Endothelial cell of umbilical vein (primary cell): ENCODE data around the gene KCTD17. TPM values are rescaled to one million over a fixed set of nuclear protein-coding genes. Genes with fewer than 3 reads are reported as not detected.

ENCODE experiments used
- BruUV-seq: library from RNA; stranded (reverse); fragments of 400-500 nt; replicated peaks from 2 replicates; lab custom pipeline; 2021; lab: Mats Ljungman, UMichigan
- CTCF ChIA-PET: fragments of 300-600, 350-600 bp; sonication (Branson Sonifier 250); formaldehyde crosslinking; loops from one replicate; lab custom pipeline; 2021; ENCODE audit warnings: antibody characterized with exemption, inconsistent platforms; lab: Charles Lee
- POLR2A ChIA-PET: fragments of 300-600, 350-600 bp; sonication (Branson Sonifier 250); formaldehyde crosslinking; loops from one replicate; lab custom pipeline; 2021; ENCODE audit warnings: antibody characterized with exemption, inconsistent platforms; lab: Charles Lee
- DNase-seq: peaks from one replicate; pipeline ENCODE4 v3.0.0-alpha.2; 2011; ENCODE audit warnings: low read depth, low spot score
- FAIRE-seq: peaks from 2 replicates; lab custom pipeline; 2011; peaks lifted over from hg19 to GRCh38; lab: Jason Lieb, UNC
- H2AFZ ChIP-seq: 2 replicates; pipeline ENCODE4 v1.6.0; 2012; ENCODE audit warnings: low read depth, low read length, control low read depth, inconsistent platforms
- H3K27ac ChIP-seq: 2 replicates; pipeline ENCODE4 v1.5.1; 2011; ENCODE audit warnings: low read depth, mild to moderate bottlenecking, control low read depth, low read length, moderate library complexity; ENCODE audit not compliant: insufficient read depth
- H3K27me3 ChIP-seq, 2 experiments: 2 replicates each; pipeline versions ENCODE4 v1.6.0 to v1.6.1; 2011; ENCODE audit warnings: low read length in 2 of 2, mixed read lengths in 1 of 2; ENCODE audit not compliant: control insufficient read depth in 2 of 2, insufficient read depth in 2 of 2
- H3K36me3 ChIP-seq, 2 experiments: 2 replicates in 1 of 2; 3 replicates in 1 of 2; pipeline ENCODE4 v1.5.1; 2011; ENCODE audit warnings: low read length in 2 of 2, mild to moderate bottlenecking in 1 of 2, moderate library complexity in 1 of 2; ENCODE audit not compliant: control insufficient read depth in 2 of 2, insufficient read depth in 2 of 2; ENCODE audit errors: extremely low read depth in 1 of 2
- H3K4me1 ChIP-seq: 3 replicates; pipeline ENCODE4 v1.5.1; 2011; ENCODE audit warnings: mild to moderate bottlenecking, low read length; ENCODE audit not compliant: control insufficient read depth, insufficient read depth; ENCODE audit errors: extremely low read depth
- H3K4me2 ChIP-seq: 2 replicates; pipeline ENCODE4 v1.6.1; 2011; ENCODE audit warnings: low read length, control low read depth, mixed read lengths; ENCODE audit not compliant: insufficient read depth
- H3K4me3 ChIP-seq, 3 experiments: fragments of 200-600 bp in 1 of 3; sonication (generic), shearing (Covaris generic) in 1 of 3; replicated peaks in 1 of 3; 2 replicates each; pipeline ENCODE4 v1.5.1; 2011 to 2016; ENCODE audit warnings: control low read depth in 3 of 3, low read length in 3 of 3, mild to moderate bottlenecking in 2 of 3, inconsistent platforms in 1 of 3, low read depth in 1 of 3, moderate library complexity in 1 of 3; ENCODE audit not compliant: insufficient read depth in 1 of 3
- H3K79me2 ChIP-seq: 2 replicates; pipeline ENCODE4 v1.6.0; 2012; ENCODE audit warnings: low read length, inconsistent platforms; ENCODE audit not compliant: control insufficient read depth, insufficient read depth
- H3K9ac ChIP-seq: replicated peaks from 2 replicates; pipeline ENCODE3; 2011; ENCODE audit warnings: low read length, control low read depth; ENCODE audit not compliant: insufficient read depth; ENCODE audit errors: extremely low read depth
- H3K9me1 ChIP-seq: replicated peaks from 3 replicates; pipeline ENCODE4 v1.6.0; 2011; ENCODE audit warnings: mild to moderate bottlenecking, low read length; ENCODE audit not compliant: control insufficient read depth, insufficient read depth; ENCODE audit errors: extremely low read depth
- H3K9me3 ChIP-seq: replicated peaks from 2 replicates; pipeline ENCODE4 v1.5.1; 2012; ENCODE audit warnings: low read length, inconsistent platforms; ENCODE audit not compliant: control insufficient read depth, insufficient read depth
- H4K20me1 ChIP-seq: replicated peaks from 2 replicates; pipeline ENCODE3; 2011; ENCODE audit warnings: mild to moderate bottlenecking, low read length; ENCODE audit not compliant: control insufficient read depth, insufficient read depth; ENCODE audit errors: extremely low read depth
- CTCF ChIP-seq, 2 donors: IDR thresholded peaks; 1 replicate in 1 of 2; 2 replicates in 1 of 2; pipeline ENCODE4 v1.5.1; 2011; ENCODE audit warnings: low read length in 2 of 2, mild to moderate bottlenecking in 2 of 2, moderate library complexity in 2 of 2, control low read depth in 1 of 2, inconsistent platforms in 1 of 2, low read depth in 1 of 2; ENCODE audit not compliant: insufficient read depth in 1 of 2; ENCODE audit errors: extremely low read depth in 1 of 2
- EZH2 ChIP-seq: IDR thresholded peaks from 2 replicates; pipeline ENCODE4 v1.6.1; 2012; ENCODE audit warnings: borderline replicate concordance, low read depth, mild to moderate bottlenecking, moderate library complexity, low read length, inconsistent platforms; ENCODE audit not compliant: severe bottlenecking
- FOS ChIP-seq: IDR thresholded peaks from 2 replicates; pipeline ENCODE4 v1.6.1; 2011; ENCODE audit warnings: mild to moderate bottlenecking, low read length, moderate library complexity, borderline replicate concordance; ENCODE audit not compliant: insufficient read depth
- GATA2 ChIP-seq: IDR thresholded peaks from 2 replicates; pipeline ENCODE4 v1.7.0; 2011; ENCODE audit warnings: low read depth, mild to moderate bottlenecking, moderate library complexity, mixed read lengths, low read length; ENCODE audit not compliant: insufficient read length, insufficient read depth
- JUN ChIP-seq: IDR thresholded peaks from 2 replicates; pipeline ENCODE4 v1.6.1; 2011; ENCODE audit warnings: borderline replicate concordance, low read depth; ENCODE audit not compliant: insufficient read length, insufficient read depth
- MYC ChIP-seq: IDR thresholded peaks from one replicate; pipeline ENCODE4 v1.6.1; 2011; ENCODE audit warnings: mild to moderate bottlenecking, low read depth, low read length
- POLR2A ChIP-seq: IDR thresholded peaks from 2 replicates; pipeline ENCODE4 v1.6.1; 2012; ENCODE audit warnings: low read depth, mild to moderate bottlenecking, control low read depth, low read length
- POLR2AphosphoS5 ChIP-seq: IDR thresholded peaks from 2 replicates; pipeline ENCODE4 v1.6.1; 2012; ENCODE audit warnings: low read depth, mild to moderate bottlenecking, control low read depth, low read length, moderate library complexity; ENCODE audit not compliant: insufficient read depth
- dilution Hi-C: fragments of 300-500 bp; cut with MboI; formaldehyde crosslinking; loops from one replicate; pipeline ENCODE4 v1.15.0; 2019; ENCODE audit warnings: low sequenced_read_pairs; ENCODE audit not compliant: extremely low pct_ligation_motif_present
- intact Hi-C: fragments of 100-400 bp; cut with micrococcal nuclease; formaldehyde crosslinking; loops from one replicate; pipeline ENCODE4 v1.10.0; 2022
- polyA plus RNA-seq, 4 experiments: library from polyadenylated mRNA; depleted of rRNA in 3 of 4; stranded (reverse) in 3 of 4; unstranded in 1 of 4; fragments of >200 nt; gene quantifications; 2 replicates each; pipeline versions ENCODE4 v1.2.1 to v1.2.3, GENCODE V29; 2011 to 2012; ENCODE audit warnings: missing spikeins in 1 of 4
- total RNA-seq: library from RNA; stranded (reverse); gene quantifications from 2 replicates; pipeline ENCODE4 v1.2.3, GENCODE V29; 2021

The KCTD17 gene
- total and polyA plus RNA-seq, 2 donors (not counting 3 experiments of a cell fraction or from before 2014, with no cell fraction given), result 59.2 to 73.0 TPM

DNA sequence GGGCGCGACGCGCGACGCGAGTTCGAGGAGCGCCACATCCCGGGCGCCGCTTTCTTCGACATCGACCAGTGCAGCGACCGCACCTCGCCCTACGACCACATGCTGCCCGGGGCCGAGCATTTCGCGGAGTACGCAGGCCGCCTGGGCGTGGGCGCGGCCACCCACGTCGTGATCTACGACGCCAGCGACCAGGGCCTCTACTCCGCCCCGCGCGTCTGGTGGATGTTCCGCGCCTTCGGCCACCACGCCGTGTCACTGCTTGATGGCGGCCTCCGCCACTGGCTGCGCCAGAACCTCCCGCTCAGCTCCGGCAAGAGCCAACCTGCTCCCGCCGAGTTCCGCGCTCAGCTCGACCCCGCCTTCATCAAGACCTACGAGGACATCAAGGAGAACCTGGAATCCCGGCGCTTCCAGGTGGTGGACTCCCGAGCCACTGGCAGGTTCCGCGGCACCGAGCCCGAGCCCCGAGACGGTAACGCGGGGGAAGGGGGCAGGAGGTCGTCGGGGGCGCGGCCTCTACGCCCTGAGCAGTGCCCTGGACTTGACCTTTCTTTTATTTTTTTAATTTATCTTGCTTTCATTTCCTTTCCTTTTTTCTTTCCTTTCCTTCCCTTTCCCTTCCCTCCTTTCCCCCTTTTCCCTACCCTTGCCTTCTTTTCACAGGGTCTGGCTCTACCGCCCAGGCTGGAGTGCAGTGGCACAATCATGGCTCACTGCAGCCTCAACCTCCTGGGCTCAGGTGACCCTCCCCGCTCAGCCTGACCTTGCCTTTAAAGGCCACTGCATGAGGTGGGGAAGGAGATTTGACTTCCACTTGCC lies 27.0 kb upstream of the KCTD17 start:
- Histone ChIP-seq H3K4me2 (no peak overlapping the region), H3K9me3 (no peaks in the 10 kb centered on the region), H3K79me2 (peaks cover 18% of the 10 kb centered on the region), H3K9me1 (no peaks in the 10 kb centered on the region), H3K4me3 (no peak overlapping the region), H4K20me1 (no peaks in the 10 kb centered on the region), H3K9ac (no peak overlapping the region), H3K27me3 (no peaks in the 10 kb centered on the region), H2AFZ (no peak overlapping the region), H3K27ac (no peak overlapping the region), H3K36me3 (peaks cover 6 to 37% of the 10 kb centered on the region in 2 experiments), H3K4me1 (peaks cover 4% of the 10 kb centered on the region)
- FAIRE-seq (no peak), DNase-seq (no peak)
- no peak for TF ChIP-seq GATA2
- no peak for TF ChIP-seq CTCF (IDR thresholded peaks at IDR 0.05; ENCODE audit: extremely low read depth in 1 of 2, insufficient read depth in 1 of 2, low read depth in 1 of 2, low read length in 2 of 2)
- no peak for TF ChIP-seq MYC
- no peak for TF ChIP-seq EZH2
- no peak for TF ChIP-seq FOS
- no peak for TF ChIP-seq POLR2AphosphoS5
- no peak for TF ChIP-seq JUN
- TF ChIP-seq POLR2A, result no peak
- intact Hi-C loops, result no loop called here
- ChIA-PET POLR2A (no interaction called here), CTCF (interaction anchor here (0.5 to 2.1 kb wide), 2 partner anchors 16 to 24 kb away, joined by 3 to 4 read pairs; no protein-coding TSS in a partner anchor)
- no TSS peak for BruUV-seq
- dilution Hi-C loops, result no loop called here
